NCI-H446 (cell line): Measurements from ENCODE around the gene KCNK16.
A peak's percentile ranks its signal among the peaks of the same experiment; 100 is the strongest.

Experiments used
- DNase-seq, 2 experiments: peaks; one replicate each; lab custom pipeline; 2025; lab: John Stamatoyannopoulos, UW

The KCNK16 gene

DNA sequence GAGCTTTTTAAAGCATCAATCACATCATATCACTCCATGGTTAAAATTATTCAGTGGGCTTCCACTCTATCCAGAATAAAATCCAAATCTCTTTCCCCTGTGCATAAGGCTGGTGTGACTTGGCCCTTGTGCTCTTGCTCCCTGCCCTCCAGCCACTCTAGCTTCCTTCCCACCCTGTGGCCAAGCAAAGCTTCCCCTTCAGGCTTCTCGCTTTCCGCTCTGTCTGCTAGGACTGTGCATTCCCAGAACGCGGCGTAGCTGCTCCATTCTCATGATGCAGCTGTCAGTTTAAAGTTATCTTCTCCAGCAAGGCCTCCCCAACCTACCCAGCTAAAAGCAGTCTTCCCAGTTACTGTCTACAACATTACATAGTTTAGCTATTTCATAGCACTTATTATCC lies 19.4 kb upstream of the KCNK16 start:
- no peak for DNase-seq

DNA sequence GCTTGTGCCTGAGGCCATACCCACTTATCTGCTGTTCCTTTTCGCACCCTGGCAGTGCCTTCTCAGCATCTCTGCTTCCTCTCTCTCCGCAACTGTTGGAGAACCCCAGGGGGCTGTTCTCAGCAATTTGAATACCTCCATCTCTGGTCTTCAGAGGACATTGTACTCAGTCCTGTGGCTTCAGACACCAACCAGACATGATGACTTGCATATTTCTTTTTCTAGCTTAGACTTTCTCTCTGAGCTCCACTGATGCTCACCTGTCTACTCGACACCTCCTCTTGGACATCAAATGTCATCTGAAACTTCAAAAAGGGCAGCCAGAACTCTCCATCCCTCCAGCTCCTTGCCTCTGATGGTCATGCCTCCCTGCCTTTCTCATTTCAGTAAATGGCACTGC lies 18.9 kb upstream of the KCNK16 start:
- DNase-seq = no peak

DNA sequence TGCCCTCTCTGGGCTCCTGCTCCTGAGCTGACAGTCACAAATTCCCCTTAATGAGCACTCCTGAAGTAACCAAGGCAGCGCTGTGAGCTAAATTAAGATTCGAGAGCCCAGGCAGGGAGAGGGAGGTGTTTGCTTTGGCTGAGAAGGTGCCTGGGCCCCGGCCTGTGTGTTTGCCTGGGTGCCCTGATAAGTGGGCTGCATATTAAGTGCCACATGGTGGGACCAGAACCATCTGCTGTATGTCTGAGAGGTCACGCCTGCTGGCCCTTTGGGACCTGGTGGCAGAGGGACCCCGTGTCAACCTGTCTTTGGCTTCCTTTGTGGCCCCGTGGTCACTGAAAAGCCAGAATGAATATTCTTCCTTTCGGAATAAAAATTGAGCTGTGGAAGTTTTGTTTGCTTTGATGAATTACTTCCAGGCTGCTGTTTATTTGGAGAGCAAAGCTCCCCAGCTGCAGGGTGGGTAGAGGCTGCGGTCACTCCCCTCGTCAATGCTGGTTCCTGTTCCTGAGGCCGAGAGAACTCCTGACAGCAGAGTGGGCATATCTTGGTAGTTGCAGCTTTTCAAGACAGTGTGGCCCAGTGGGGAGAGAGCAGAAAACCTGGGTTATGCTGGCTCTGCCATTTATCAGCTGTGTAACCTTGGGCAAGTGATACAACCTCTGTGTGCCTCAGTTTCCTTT lies 17.5 kb upstream of the KCNK16 start:
- peak; percentile 87 to 89 for DNase-seq

DNA sequence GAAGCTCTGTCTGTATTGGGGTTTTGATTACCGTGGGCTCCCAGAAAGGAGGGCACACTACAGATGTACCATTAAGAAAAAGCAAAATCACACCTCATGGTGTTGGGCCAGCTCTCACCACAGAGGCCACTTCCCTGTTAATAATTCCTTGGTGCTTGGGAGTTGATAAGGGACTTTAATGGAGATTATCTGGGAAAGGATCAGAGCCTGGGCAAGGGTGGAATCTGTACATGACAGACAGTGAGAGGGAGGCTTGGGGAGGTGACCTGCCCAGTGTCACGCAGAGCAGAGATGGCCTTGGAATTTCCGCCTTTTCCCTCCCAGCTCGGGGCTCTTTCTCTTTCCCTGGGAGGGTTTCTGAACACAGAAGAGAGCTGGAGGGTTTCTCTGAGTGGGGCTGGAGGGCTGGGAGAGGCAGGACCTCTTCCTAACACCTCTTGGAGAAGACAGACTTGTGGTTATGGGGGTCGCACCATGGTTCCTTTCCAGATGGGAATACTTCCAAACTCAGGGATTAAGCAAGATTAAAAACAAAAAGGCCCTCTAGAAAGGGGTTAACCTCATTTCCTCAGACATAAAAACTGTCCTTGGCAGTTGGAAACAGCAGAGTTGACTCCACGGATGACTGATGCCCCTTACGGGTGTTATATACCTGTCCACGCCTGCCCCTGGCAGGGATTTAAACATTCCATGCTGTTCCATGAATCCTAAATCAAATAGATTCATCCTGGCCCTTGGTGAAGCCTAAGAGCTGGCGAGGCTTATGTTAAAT lies 16.8 kb upstream of the KCNK16 start:
- DNase-seq = no peak

GRCh38 chr6:39338397-39338796 lies 15.9 kb upstream of the KCNK16 start:
- no peak for DNase-seq

GRCh38 chr6:39335780-39336545 lies 13.5 kb upstream of the KCNK16 start:
- DNase-seq = no peak

- DNase-seq = peak in 1 of 2 experiments; percentile 13
Observed at GRCh38 chr6:39333644-39334438, 11.3 kb upstream of the KCNK16 start.

- peak; percentile 69 to 84 for DNase-seq
Observed at GRCh38 chr6:39330476-39330875, 8.0 kb upstream of the KCNK16 start.

- no peak for DNase-seq
Observed at GRCh38 chr6:39330057-39330456, 7.6 kb upstream of the KCNK16 start.

GRCh38 chr6:39328066-39328465 lies 5.6 kb upstream of the KCNK16 start:
- no peak for DNase-seq

DNA sequence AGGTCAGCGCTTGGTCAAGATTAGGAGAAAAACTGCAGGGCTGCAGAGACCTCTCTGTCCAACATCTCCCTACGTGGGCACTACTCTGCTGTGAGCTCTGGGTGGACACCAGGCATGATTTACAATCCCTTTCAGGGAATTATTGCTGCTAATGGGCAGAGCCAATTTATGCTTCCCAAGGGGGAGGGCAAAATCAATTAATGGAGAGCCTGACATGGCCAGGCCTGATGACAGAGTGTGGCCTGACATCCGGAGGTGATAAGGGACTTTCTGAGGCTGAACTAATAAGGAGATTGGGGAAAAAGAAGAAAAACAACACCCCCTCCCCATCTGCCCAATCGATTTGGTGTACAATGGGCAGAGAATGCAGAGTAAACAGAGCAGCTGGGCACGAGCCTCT lies 5.0 kb upstream of the KCNK16 start:
- DNase-seq = no peak

DNA sequence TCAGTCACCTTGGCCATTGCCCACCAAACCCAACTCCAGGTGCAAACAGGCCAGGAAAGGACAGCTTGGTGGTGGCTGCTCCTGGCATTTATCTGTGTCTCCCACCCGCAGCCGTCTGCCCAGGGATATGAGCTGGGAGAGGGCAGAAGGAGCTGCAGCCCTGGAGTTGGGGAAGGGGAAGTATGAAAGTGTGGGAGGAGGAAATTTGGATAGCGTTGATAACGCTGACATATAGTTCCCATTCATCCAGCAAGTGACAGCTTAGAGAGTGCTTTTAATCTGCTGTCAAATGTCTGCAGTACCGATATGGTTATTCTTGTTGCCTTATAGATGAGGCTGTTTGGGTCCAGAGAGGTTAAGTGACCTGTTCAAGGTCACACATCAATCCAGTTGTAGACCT lies 741 bp downstream of the KCNK16 start:
- no peak for DNase-seq

DNA sequence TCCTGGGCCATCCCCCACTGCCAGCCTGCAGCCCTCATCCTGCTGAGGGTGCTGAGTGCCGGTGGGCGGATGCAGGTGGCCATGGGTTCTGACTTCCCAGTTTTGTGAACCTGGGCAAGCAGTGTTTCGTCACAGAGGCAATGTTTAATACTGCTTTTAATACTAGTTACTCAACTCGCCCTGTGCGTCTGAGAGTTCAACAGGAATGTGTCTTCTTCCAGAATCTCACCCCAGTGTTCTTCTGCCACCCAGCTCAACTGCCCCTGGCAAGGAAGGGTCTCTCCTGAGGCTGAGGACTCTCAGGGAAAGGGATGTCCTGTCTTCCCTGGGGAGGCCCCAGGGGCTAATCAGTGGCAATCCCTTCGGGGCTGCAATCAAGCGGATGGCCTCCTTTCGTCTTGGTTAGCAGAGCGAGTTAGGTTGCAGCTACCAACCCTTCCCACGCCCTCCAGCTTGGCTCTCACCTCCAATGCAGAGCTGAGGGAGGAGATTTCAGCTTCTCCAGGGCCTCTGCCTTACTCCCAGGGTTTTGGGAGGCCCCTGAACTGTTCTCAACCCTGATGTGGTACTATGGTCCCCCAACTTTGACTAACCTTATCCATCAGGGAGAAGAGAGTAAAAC lies 2.0 kb downstream of the KCNK16 start:
- no peak for DNase-seq

DNA sequence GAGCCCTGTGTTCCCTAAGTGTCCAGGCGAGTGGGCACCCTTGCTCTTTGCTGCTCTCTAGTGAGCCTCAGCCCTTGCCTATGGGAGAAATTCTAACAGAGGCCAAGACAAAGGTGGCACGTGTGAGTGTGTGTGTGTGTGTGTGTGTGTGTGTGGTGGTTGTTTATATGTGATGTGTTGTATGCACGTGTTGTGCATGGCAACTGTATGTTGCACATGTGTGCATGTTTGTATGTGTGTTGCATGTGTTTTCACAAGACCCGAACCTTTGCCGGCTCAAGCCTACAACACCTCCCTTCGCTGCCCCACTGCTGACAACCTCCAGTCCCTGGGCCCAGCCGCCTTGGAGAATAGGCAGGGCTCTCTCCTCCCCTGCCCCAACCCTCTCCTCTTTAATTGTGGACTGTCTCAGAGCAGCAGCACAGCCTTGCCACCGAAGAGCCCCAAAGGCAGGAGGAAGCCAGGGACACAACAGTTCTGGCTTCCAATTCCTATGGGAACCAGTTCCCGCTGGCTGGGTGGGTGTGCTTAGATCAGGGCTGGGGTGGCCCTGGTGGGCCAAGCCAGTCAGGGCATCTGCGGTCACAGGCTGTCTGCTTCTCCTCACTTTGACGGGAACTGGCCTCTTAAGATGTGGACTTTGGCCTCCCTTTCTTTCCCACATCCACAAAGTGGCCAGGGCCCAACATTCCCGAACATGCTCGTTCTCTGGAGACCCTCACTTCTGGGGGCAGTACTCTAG lies 2.7 kb downstream of the KCNK16 start:
- DNase-seq = no peak

DNA sequence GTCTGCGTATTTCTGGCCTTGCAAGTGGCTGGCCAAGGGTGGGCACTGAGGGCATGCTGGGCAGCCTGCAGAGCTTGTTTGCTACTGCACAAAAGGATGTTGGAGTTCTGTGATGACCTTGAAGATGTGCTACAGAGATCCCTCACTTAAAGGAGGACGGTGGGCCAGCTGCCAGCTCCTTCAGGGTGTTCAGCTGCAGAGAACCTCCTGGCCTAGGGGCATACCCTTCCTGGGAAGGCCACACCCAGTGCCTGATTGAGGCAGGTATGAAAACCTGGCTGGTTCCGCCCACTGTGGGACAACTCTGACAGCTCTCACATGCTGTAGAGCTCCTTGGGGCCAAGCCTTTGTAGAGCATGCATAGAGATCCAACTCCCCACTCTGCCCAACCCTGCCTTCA lies 5.2 kb downstream of the KCNK16 start:
- DNase-seq = no peak

- no peak for DNase-seq
Observed at GRCh38 chr6:39314273-39314795, 8.2 kb downstream of the KCNK16 start, which contains the start of gene KCNK17. KCNK17 (minus strand) TSS chr6:39314419; CDS start chr6:39314320, 99 bp downstream.

DNA sequence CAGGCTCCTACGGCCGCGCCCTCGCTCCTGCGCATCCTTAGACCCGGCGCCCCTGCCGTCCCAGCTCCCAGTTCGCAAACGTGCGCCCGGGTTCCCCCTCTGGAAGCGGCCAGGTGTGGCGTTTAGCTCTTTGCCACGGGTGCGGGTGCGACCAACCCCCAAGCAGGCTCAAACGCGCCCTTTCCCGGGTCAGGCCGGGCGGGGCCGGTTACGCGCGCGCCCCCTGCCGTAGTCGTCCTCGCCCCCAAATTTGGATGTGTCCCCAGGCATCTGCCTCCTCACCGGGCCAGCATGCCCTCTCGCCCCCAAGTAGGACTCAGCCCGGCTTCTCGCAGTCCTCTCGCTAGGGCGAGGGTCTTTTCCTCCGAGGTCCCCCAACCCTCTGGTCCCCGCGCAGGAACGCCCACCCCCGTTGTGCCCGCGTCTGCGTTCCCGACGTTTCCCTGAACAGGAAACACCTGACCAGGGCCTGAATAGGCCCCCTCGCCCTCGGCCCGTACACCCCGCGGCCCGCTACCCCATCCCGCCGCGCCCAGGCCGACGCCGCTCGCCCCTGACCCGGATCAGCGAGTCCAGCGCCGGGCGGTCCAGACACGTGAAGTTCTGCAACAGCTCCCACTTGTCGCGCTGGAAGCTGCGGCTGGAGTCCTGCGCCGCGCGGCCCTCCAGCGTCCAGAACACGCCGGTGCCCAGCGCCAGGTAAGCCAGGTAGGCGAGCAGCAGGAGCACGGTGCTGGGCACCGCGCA lies 8.8 kb downstream of the KCNK16 start:
- no peak for DNase-seq

DNA sequence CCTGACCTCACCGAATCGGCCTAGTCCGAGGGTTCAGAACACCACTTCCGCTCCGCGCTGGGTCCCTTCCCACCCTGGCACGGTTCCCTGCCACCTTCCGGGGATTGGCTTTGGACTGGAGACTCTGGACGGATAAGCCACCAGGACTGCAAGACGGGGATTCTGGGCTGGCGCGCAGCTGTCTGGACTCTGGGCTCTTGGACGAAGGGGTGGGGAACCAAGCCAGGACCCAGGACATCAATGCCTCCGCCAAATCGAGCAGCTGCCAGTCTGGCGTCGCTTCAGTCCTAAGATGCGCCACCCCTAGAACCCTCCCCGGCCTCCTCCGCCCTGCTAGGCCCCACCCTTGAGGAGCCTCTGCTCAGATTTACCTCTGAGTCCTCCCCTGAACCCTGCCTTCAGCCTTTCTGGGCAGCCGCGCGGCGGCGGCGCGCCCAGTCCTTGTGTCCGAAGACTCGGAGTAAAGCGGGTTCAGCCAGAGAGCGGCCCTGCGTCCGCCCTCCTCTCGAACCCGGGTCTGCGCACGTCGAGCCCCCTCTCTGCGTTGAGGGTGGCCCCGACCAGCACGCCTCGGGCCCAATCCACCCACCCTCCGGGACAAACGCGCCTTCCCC lies 9.5 kb downstream of the KCNK16 start:
- DNase-seq = peak; percentile 36 to 80

GRCh38 chr6:39310542-39310941 lies 12.0 kb downstream of the KCNK16 start:
- DNase-seq = peak in 1 of 2 experiments; percentile 25
